Measurements from ENCODE around the gene IRAK1.

Gene IRAK1

GRCh38 chrX:153971124-153971449, 48.6 kb downstream of the IRAK1 start:
- DNase-seq (ENCODE audit: low read depth): peak; percentile 84

- peak; percentile 79 for DNase-seq (ENCODE audit: low read depth)
Observed at GRCh38 chrX:153970357-153971123, 49.2 kb downstream of the IRAK1 start.

GRCh38 chrX:153969904-153970356, 49.8 kb downstream of the IRAK1 start:
- peak; percentile 34 for DNase-seq (ENCODE audit: low read depth)

GRCh38 chrX:153969125-153969903, 50.4 kb downstream of the IRAK1 start:
- no peak for DNase-seq (ENCODE audit: low read depth)

GRCh38 chrX:153968754-153969124, 51.0 kb downstream of the IRAK1 start:
- no peak for DNase-seq (ENCODE audit: low read depth)

GRCh38 chrX:153968255-153968654, 51.4 kb downstream of the IRAK1 start:
- no peak for DNase-seq (ENCODE audit: low read depth)

GRCh38 chrX:153967536-153968224, 52.0 kb downstream of the IRAK1 start:
- DNase-seq (ENCODE audit: low read depth): no peak

GRCh38 chrX:153966841-153967535, 52.7 kb downstream of the IRAK1 start:
- peak; percentile 14 for DNase-seq (ENCODE audit: low read depth)

GRCh38 chrX:153966283-153966688, 53.4 kb downstream of the IRAK1 start:
- no peak for DNase-seq (ENCODE audit: low read depth)

- DNase-seq (ENCODE audit: low read depth): no peak
Observed at GRCh38 chrX:153965406-153965805, 54.3 kb downstream of the IRAK1 start.

- no peak for DNase-seq (ENCODE audit: low read depth)
Observed at GRCh38 chrX:153964105-153964504, 55.6 kb downstream of the IRAK1 start.

- DNase-seq (ENCODE audit: low read depth): no peak
Observed at GRCh38 chrX:153963546-153963945, 56.2 kb downstream of the IRAK1 start.

- no peak for DNase-seq (ENCODE audit: low read depth)
Observed at GRCh38 chrX:153961292-153961691, 58.4 kb downstream of the IRAK1 start.

GRCh38 chrX:153960786-153961185, 58.9 kb downstream of the IRAK1 start:
- DNase-seq (ENCODE audit: low read depth): no peak
